HEK293 (cell line): Measurements from ENCODE around the gene COX7A2L.

Experiments
- CTCF ChIA-PET: fragments of 350-600 bp; formaldehyde crosslinking; extraction: SDS; loops from one replicate; lab custom pipeline; 2021; ENCODE audit warnings: antibody characterized with exemption; lab: Yijun Ruan, JAX
- POLR2A ChIA-PET: fragments of 300-600 bp; formaldehyde crosslinking; extraction: SDS; loops from one replicate; lab custom pipeline; 2020; ENCODE audit warnings: antibody characterized with exemption, inconsistent platforms; lab: Yijun Ruan, JAX
- H3K27ac ChIP-seq: fragments of 200-500 bp; sonication (Bioruptor generic); 2 replicates; pipeline ENCODE4 v1.5.1; 2014; ENCODE audit warnings: low read depth, low read length, control low read depth, inconsistent platforms; ENCODE audit errors: extremely low read depth
- H3K36me3 ChIP-seq, 2 experiments: fragments of 200-500 bp in 1 of 2; sonication (Bioruptor generic) in 1 of 2; 1 replicate in 1 of 2; 2 replicates in 1 of 2; pipeline ENCODE4 v1.5.1; 2014 to 2017; ENCODE audit warnings: inconsistent platforms in 2 of 2, low read length in 2 of 2; ENCODE audit not compliant: control insufficient read depth in 2 of 2, insufficient read depth in 1 of 2
- H3K4me1 ChIP-seq: fragments of 200-500 bp; sonication (Bioruptor generic); 2 replicates; pipeline ENCODE4 v1.5.1; 2014; ENCODE audit warnings: mild to moderate bottlenecking, low read length, inconsistent platforms; ENCODE audit not compliant: control insufficient read depth, insufficient read depth
- H3K4me3 ChIP-seq: 2 replicates; pipeline ENCODE4 v1.5.1; 2011; ENCODE audit warnings: low read depth, mild to moderate bottlenecking, control low read depth, low read length, moderate library complexity
- H3K9me3 ChIP-seq: fragments of 200-500 bp; sonication (Bioruptor generic); 2 replicates; pipeline ENCODE4 v1.5.1; 2014; ENCODE audit warnings: low read depth, low read length, inconsistent platforms; ENCODE audit not compliant: control insufficient read depth, insufficient read depth
- BCL11A ChIP-seq: fragments of 450-650 bp; formaldehyde crosslinking; IDR thresholded peaks from 2 replicates; pipeline ENCODE4 v1.5.1; 2016; ENCODE audit warnings: low read depth, missing biosample characterization, missing genetic modification characterization
- FEZF1 ChIP-seq: fragments of 450-650 bp; formaldehyde crosslinking; IDR thresholded peaks from 2 replicates; pipeline ENCODE4 v1.5.1; 2016; ENCODE audit warnings: missing biosample characterization, missing genetic modification characterization
- GLIS1 ChIP-seq: fragments of 450-650 bp; formaldehyde crosslinking; IDR thresholded peaks from 2 replicates; pipeline ENCODE4 v1.5.1; 2016; ENCODE audit warnings: missing biosample characterization, missing genetic modification characterization
- GLIS2 ChIP-seq: fragments of 450-650 bp; formaldehyde crosslinking; IDR thresholded peaks from 2 replicates; pipeline ENCODE4 v1.5.1; 2016; ENCODE audit warnings: missing biosample characterization, missing genetic modification characterization
- IKZF3 ChIP-seq: fragments of 450-650 bp; IDR thresholded peaks from 2 replicates; pipeline ENCODE4 v1.5.0; 2018; ENCODE audit warnings: missing biosample characterization, mild to moderate bottlenecking, missing genetic modification characterization, moderate library complexity
- KLF1 ChIP-seq: fragments of 450-650 bp; formaldehyde crosslinking; IDR thresholded peaks from 2 replicates; pipeline ENCODE4 v1.5.1; 2016; ENCODE audit warnings: missing biosample characterization, missing genetic modification characterization
- OSR2 ChIP-seq: fragments of 450-650 bp; formaldehyde crosslinking; IDR thresholded peaks from 2 replicates; pipeline ENCODE4 v1.5.1; 2016; ENCODE audit warnings: missing biosample characterization, missing genetic modification characterization
- SCRT2 ChIP-seq: fragments of 450-650 bp; formaldehyde crosslinking; IDR thresholded peaks from 2 replicates; pipeline ENCODE4 v1.5.1; 2016; ENCODE audit warnings: missing biosample characterization, missing genetic modification characterization
- TRIM28 ChIP-seq: IDR thresholded peaks from 2 replicates; pipeline ENCODE4 v1.6.1; 2011; ENCODE audit warnings: low read length, control low read depth, borderline replicate concordance
- ZBTB7A ChIP-seq: fragments of 450-650 bp; formaldehyde crosslinking; IDR thresholded peaks from 2 replicates; pipeline ENCODE4 v1.5.1; 2016; ENCODE audit warnings: low read depth, missing biosample characterization, missing genetic modification characterization
- ZIC2 ChIP-seq: fragments of 450-650 bp; formaldehyde crosslinking; IDR thresholded peaks from 2 replicates; pipeline ENCODE4 v1.5.1; 2016; ENCODE audit warnings: missing biosample characterization, missing genetic modification characterization
- ZNF10 ChIP-seq: fragments of 450-650 bp; formaldehyde crosslinking; IDR thresholded peaks from 2 replicates; pipeline ENCODE4 v1.5.1; 2017; ENCODE audit warnings: missing biosample characterization, missing genetic modification characterization
- ZNF16 ChIP-seq: fragments of 450-650 bp; formaldehyde crosslinking; IDR thresholded peaks from 2 replicates; pipeline ENCODE4 v1.5.1; 2016; ENCODE audit warnings: low read depth, missing biosample characterization, missing genetic modification characterization
- ZNF214 ChIP-seq: fragments of 450-650 bp; formaldehyde crosslinking; IDR thresholded peaks from 2 replicates; pipeline ENCODE4 v1.5.1; 2017; ENCODE audit warnings: missing biosample characterization, mild to moderate bottlenecking, missing genetic modification characterization, borderline replicate concordance
- ZNF274 ChIP-seq, 2 experiments: fragments of 200-500 bp in 1 of 2; fragments of 450-650 bp in 1 of 2; sonication (Bioruptor generic) in 1 of 2; formaldehyde crosslinking in 1 of 2; IDR thresholded peaks; 2 replicates each; pipeline versions ENCODE4 v1.5.1 to v1.6.1; 2014 to 2016; ENCODE audit warnings: borderline replicate concordance in 1 of 2, inconsistent platforms in 1 of 2, low read length in 1 of 2, missing biosample characterization in 1 of 2, missing genetic modification characterization in 1 of 2
- ZNF335 ChIP-seq: fragments of 450-650 bp; formaldehyde crosslinking; conservative IDR thresholded peaks from 2 replicates; pipeline ENCODE4 v1.5.1; 2016; ENCODE audit warnings: missing biosample characterization, missing genetic modification characterization
- ZNF341 ChIP-seq: fragments of 450-650 bp; formaldehyde crosslinking; IDR thresholded peaks from 2 replicates; pipeline ENCODE4; 2016; ENCODE audit warnings: low read depth, missing biosample characterization, missing genetic modification characterization
- ZNF350 ChIP-seq: fragments of 450-650 bp; formaldehyde crosslinking; IDR thresholded peaks from 2 replicates; pipeline ENCODE4 v1.5.0; 2017; ENCODE audit warnings: missing biosample characterization, mild to moderate bottlenecking, missing genetic modification characterization
- ZNF423 ChIP-seq: fragments of 450-650 bp; formaldehyde crosslinking; IDR thresholded peaks from 2 replicates; pipeline ENCODE4 v1.5.1; 2016; ENCODE audit warnings: missing biosample characterization, missing genetic modification characterization
- ZNF514 ChIP-seq: fragments of 450-650 bp; formaldehyde crosslinking; IDR thresholded peaks from 2 replicates; pipeline ENCODE4 v1.5.1; 2016; ENCODE audit warnings: missing biosample characterization, missing genetic modification characterization
- ZNF521 ChIP-seq: fragments of 450-650 bp; formaldehyde crosslinking; IDR thresholded peaks from 2 replicates; pipeline ENCODE4 v1.5.1; 2017; ENCODE audit warnings: missing biosample characterization, mild to moderate bottlenecking, missing genetic modification characterization
- ZNF600 ChIP-seq: fragments of 450-650 bp; formaldehyde crosslinking; IDR thresholded peaks from 2 replicates; pipeline ENCODE4 v1.5.1; 2016; ENCODE audit warnings: missing biosample characterization, missing genetic modification characterization
- ZNF624 ChIP-seq: fragments of 450-650 bp; formaldehyde crosslinking; IDR thresholded peaks from 2 replicates; pipeline ENCODE4 v1.5.1; 2017; ENCODE audit warnings: missing biosample characterization, missing genetic modification characterization
- ZNF707 ChIP-seq: fragments of 450-650 bp; formaldehyde crosslinking; IDR thresholded peaks from 2 replicates; pipeline ENCODE4 v1.5.1; 2016; ENCODE audit warnings: missing biosample characterization, missing genetic modification characterization
- ZSCAN23 ChIP-seq: fragments of 450-650 bp; formaldehyde crosslinking; IDR thresholded peaks from 2 replicates; pipeline ENCODE4 v1.5.1; 2016; ENCODE audit warnings: missing biosample characterization, missing genetic modification characterization
- ZXDB ChIP-seq: fragments of 450-650 bp; formaldehyde crosslinking; IDR thresholded peaks from 2 replicates; pipeline ENCODE4 v1.5.1; 2016; ENCODE audit warnings: missing biosample characterization, missing genetic modification characterization
- TF ChIP-seq, protein P1 (sequence below): fragments of 450-650 bp; formaldehyde crosslinking; IDR thresholded peaks from 2 replicates; pipeline ENCODE4 v1.5.1; 2017; ENCODE audit warnings: missing biosample characterization, missing genetic modification characterization
- TF ChIP-seq, protein P2 (sequence below): fragments of 450-650 bp; IDR thresholded peaks from 2 replicates; pipeline ENCODE4 v1.5.1; 2018; ENCODE audit warnings: missing biosample characterization, mild to moderate bottlenecking, missing genetic modification characterization
- TF ChIP-seq, protein P3 (sequence below): fragments of 450-650 bp; formaldehyde crosslinking; IDR thresholded peaks from 2 replicates; pipeline ENCODE4; 2016; ENCODE audit warnings: missing biosample characterization, missing genetic modification characterization
- TF ChIP-seq, protein P4 (sequence below): IDR thresholded peaks from 2 replicates; pipeline ENCODE4 v1.6.1; 2011; ENCODE audit warnings: mild to moderate bottlenecking, low read depth, low read length, borderline replicate concordance

The COX7A2L gene

DNA sequence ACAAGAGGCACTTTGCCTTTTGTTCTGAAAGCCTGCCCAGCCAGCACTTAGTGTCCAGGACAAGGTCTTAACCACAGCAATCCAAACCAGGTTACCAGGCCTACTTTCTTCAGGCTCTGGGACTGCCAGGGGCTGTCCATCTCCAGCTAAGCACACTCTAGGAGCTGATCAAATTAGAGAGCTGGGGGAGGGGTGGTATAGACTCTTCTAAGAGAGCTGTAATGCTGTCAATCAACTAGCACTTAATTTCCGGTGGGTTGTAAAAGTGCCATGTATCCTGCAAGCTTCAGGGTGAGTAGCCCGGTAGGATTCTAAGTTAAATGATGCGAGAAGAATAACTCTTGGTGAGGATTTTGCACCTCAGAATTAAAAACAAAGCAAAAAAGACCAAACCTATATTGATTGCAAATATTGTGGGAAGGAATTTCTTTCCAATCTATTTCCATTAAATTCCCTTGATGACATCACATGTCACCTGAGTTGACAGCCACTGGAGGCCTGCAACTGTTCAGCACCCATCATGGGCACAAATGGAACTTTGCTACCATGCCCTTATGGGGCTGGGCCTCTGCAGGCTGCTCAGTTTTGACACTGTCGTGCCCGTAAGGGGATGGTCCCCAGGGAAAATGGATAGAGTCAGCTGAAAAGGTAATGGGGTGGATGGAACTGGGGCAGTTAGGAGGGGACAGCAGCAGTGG, 8.7 kb upstream of the COX7A2L start:
- no peak overlapping the region for H3K4me3 ChIP-seq
- TF ChIP-seq IKZF3 (tag by site-specific recombination), result peak; percentile 32; the same call in 1 of the 2 replicates
- TF ChIP-seq GLIS2 (tag by site-specific recombination), result no peak
- 0 out of 2 replicates have a peak, but pooled peaks have one; percentile 18 for TF ChIP-seq FEZF1 (tag by site-specific recombination)
- TF ChIP-seq ZXDB (tag by site-specific recombination), result no peak
- TF ChIP-seq ZNF335 (tag by site-specific recombination), result peak; percentile 64; the same call in 1 of the 2 replicates
- 0 out of 2 replicates have a peak, but pooled peaks have one; percentile 13 for TF ChIP-seq ZNF341 (tag by site-specific recombination)
- TF ChIP-seq ZNF624 (tag by site-specific recombination), result no peak
- TF ChIP-seq, protein P1, sequence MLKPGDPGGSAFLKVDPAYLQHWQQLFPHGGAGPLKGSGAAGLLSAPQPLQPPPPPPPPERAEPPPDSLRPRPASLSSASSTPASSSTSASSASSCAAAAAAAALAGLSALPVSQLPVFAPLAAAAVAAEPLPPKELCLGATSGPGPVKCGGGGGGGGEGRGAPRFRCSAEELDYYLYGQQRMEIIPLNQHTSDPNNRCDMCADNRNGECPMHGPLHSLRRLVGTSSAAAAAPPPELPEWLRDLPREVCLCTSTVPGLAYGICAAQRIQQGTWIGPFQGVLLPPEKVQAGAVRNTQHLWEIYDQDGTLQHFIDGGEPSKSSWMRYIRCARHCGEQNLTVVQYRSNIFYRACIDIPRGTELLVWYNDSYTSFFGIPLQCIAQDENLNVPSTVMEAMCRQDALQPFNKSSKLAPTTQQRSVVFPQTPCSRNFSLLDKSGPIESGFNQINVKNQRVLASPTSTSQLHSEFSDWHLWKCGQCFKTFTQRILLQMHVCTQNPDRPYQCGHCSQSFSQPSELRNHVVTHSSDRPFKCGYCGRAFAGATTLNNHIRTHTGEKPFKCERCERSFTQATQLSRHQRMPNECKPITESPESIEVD (tag by site-specific recombination), result peak; percentile 73
- no peak for TF ChIP-seq ZNF521 (tag by site-specific recombination)
- no peak for TF ChIP-seq ZBTB7A
- TF ChIP-seq ZNF10 (tag by site-specific recombination), result no peak
- TF ChIP-seq ZNF274 (IDR thresholded peaks at IDR 0.05; ENCODE audit: low read length), result no peak
- no peak for TF ChIP-seq ZNF274 (tag by site-specific recombination; IDR thresholded peaks at IDR 0.05; ENCODE audit: borderline replicate concordance)
- no peak for TF ChIP-seq ZNF707 (tag by site-specific recombination)
- TF ChIP-seq ZNF514, result no peak
- TF ChIP-seq ZNF600 (tag by site-specific recombination), result no peak
- TF ChIP-seq ZNF16, result no peak
- peak; percentile 36; the same call in 1 of the 2 replicates for TF ChIP-seq TRIM28
- peak; percentile 73 for TF ChIP-seq OSR2 (tag by site-specific recombination)
- TF ChIP-seq, protein P2, sequence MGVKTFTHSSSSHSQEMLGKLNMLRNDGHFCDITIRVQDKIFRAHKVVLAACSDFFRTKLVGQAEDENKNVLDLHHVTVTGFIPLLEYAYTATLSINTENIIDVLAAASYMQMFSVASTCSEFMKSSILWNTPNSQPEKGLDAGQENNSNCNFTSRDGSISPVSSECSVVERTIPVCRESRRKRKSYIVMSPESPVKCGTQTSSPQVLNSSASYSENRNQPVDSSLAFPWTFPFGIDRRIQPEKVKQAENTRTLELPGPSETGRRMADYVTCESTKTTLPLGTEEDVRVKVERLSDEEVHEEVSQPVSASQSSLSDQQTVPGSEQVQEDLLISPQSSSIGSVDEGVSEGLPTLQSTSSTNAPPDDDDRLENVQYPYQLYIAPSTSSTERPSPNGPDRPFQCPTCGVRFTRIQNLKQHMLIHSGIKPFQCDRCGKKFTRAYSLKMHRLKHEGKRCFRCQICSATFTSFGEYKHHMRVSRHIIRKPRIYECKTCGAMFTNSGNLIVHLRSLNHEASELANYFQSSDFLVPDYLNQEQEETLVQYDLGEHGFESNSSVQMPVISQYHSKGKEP, result peak; percentile 47; the same call in 1 of the 2 replicates
- TF ChIP-seq ZNF423 (tag by site-specific recombination), result no peak
- no peak for TF ChIP-seq ZSCAN23
- no peaks in the 10 kb centered on the region for H3K36me3 ChIP-seq
- H3K9me3 ChIP-seq, result no peaks in the 10 kb centered on the region
- peaks cover 12% of the 10 kb centered on the region for H3K4me1 ChIP-seq
- H3K27ac ChIP-seq, result peak overlapping the region; percentile 63
- CTCF ChIA-PET, result interaction anchor here (0.7 to 0.9 kb wide), 2 partner anchors 500 to 516 kb away, joined by 3 to 4 read pairs; no protein-coding TSS in a partner anchor
- POLR2A ChIA-PET, result no interaction called here

DNA sequence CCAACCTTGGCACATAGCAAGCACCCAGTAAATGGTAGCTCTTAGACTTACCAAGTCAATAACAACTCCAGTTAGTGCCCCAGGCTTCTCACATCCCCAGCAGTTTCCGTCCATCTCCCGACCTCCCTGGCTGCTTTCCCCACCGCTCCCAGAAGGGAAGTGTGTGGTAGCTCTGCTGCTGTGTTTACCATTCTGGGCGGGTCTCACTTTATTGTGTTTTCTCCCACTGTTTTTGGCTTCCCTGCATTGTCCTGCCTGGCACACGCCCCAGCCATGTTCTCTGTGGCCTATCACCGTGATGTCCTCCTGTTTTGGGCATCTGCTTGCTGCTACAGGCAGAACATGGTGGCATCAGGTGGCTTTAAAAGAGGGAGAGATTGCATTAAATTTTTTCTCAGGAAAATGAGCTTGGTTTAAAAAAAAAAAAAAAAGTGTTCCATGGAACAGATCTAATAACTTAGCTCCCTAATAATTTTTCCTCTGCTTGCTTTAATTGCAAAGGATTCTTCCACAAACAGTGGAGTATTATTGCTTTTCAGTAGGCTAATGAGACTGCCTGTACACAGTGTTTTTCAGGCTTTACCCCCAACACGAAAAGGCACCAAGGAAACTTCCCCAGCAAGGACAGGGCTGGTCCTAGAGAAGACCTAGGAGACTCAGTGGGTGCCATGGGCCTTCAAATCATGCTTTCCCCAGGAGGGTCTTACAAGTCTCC, 8.0 kb upstream of the COX7A2L start:
- peaks cover 12% of the 10 kb centered on the region for H3K4me1 ChIP-seq
- peak overlapping the region; percentile 63 for H3K27ac ChIP-seq
- no peaks in the 10 kb centered on the region for H3K36me3 ChIP-seq
- POLR2A ChIA-PET, result no interaction called here
- H3K9me3 ChIP-seq, result no peaks in the 10 kb centered on the region
- no peak overlapping the region for H3K4me3 ChIP-seq
- CTCF ChIA-PET, result interaction anchor here (0.7 to 0.9 kb wide), 2 partner anchors 499 to 516 kb away, joined by 3 to 4 read pairs; no protein-coding TSS in a partner anchor
- TF ChIP-seq ZIC2, result peak; percentile 71
- TF ChIP-seq SCRT2, result peak; percentile 16; the same call in 1 of the 2 replicates
- no peak for TF ChIP-seq ZNF214
- TF ChIP-seq, protein P3, sequence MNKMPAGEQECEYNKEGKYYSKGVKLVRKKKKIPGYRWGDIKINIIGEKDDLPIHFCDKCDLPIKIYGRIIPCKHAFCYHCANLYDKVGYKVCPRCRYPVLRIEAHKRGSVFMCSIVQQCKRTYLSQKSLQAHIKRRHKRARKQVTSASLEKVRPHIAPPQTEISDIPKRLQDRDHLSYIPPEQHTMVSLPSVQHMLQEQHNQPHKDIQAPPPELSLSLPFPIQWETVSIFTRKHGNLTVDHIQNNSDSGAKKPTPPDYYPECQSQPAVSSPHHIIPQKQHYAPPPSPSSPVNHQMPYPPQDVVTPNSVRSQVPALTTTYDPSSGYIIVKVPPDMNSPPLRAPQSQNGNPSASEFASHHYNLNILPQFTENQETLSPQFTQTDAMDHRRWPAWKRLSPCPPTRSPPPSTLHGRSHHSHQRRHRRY, result no peak
- peak; percentile 91 for TF ChIP-seq ZNF335 (tag by site-specific recombination)
- TF ChIP-seq BCL11A, result no peak
- TF ChIP-seq ZNF350 (tag by site-specific recombination), result no peak
- TF ChIP-seq OSR2 (tag by site-specific recombination), result peak; percentile 87
- peak; percentile 86 for TF ChIP-seq KLF1 (tag by site-specific recombination)
- TF ChIP-seq, protein P4, sequence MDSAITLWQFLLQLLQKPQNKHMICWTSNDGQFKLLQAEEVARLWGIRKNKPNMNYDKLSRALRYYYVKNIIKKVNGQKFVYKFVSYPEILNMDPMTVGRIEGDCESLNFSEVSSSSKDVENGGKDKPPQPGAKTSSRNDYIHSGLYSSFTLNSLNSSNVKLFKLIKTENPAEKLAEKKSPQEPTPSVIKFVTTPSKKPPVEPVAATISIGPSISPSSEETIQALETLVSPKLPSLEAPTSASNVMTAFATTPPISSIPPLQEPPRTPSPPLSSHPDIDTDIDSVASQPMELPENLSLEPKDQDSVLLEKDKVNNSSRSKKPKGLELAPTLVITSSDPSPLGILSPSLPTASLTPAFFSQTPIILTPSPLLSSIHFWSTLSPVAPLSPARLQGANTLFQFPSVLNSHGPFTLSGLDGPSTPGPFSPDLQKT, result no peak
- TF ChIP-seq GLIS1 (tag by site-specific recombination), result peak; percentile 54
- TF ChIP-seq ZBTB7A, result no peak
